HG03521 (cell line): ENCODE results near the gene XCR1.

Experiments
- ATAC-seq: cut with Tn5 transposase; IDR thresholded peaks from one replicate; pipeline ENCODE4 v1.9.1; 2021; ENCODE audit warnings: mild to moderate bottlenecking, moderate library complexity; ENCODE audit not compliant: unreplicated experiment

The XCR1 gene

DNA sequence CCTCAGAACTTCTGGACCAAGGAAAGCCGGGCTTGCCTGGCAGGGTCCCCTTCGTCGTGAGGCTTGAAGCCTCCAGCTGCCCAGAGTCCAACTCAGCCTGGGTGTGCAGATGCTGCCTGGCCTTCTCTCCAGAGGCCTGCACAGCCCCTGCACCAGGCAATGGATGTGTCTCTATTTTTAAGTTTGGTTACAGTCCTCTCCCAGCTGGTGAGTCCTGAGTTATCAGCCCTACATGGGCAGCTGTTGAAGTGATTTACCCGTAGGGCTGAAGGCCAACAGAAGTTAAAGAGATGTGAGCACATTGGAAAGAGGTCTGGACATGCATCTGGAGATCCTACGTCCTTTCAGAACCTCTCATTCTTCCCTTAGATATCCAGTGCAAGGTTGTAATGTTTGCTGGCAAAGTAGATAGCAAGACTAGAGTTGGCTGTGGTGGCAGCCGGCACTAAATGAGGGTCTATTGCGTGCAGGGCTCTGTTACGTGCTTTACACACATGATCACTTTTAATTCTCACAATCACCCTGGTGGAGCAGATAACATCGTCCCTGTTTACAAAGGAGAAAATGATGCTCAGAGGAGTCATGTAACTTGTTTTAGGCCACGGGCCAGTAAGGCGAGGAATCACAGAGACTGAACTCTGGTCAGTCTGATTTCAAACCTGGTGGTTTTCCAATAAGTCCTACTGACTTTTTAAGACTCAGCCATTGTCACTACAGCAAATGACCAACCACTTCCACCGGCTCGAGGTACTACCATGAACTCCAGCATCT is 41.6 kb downstream of the XCR1 start:
- ATAC-seq = no peak

GRCh38 chr3:45984331-45985312 is 42.7 kb downstream of the XCR1 start:
- ATAC-seq = no peak

GRCh38 chr3:45983770-45984169 is 43.5 kb downstream of the XCR1 start:
- no peak for ATAC-seq

GRCh38 chr3:45981346-45982074 is 45.8 kb downstream of the XCR1 start:
- ATAC-seq = no peak

DNA sequence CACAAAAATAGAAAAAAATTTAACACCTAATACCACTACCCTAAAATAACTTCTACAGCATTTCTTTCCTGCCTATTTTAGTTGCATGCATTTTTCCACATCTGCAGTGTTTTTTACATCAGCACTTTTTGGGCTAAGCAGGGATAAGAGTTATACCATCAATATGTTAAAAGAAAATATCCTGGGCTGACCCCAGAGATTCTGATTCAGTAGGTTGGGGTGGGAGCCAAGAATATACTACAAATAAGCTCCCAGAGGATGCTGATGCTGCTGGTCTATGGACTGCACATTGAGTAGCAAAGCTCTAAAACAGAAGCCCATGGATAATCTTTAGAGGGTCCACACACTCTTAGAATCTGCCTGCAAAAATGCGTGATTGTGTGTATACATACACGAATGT is 46.5 kb downstream of the XCR1 start:
- ATAC-seq = no peak

- no peak for ATAC-seq
Observed at GRCh38 chr3:45980229-45980813, 47.0 kb downstream of the XCR1 start.

- ATAC-seq = no peak
Observed at GRCh38 chr3:45979378-45979777, 47.9 kb downstream of the XCR1 start.

GRCh38 chr3:45978006-45978761 is 49.1 kb downstream of the XCR1 start:
- ATAC-seq = no peak

GRCh38 chr3:45976191-45977091 is 50.8 kb downstream of the XCR1 start:
- ATAC-seq = no peak

GRCh38 chr3:45975686-45976085 is 51.6 kb downstream of the XCR1 start:
- ATAC-seq = no peak

DNA sequence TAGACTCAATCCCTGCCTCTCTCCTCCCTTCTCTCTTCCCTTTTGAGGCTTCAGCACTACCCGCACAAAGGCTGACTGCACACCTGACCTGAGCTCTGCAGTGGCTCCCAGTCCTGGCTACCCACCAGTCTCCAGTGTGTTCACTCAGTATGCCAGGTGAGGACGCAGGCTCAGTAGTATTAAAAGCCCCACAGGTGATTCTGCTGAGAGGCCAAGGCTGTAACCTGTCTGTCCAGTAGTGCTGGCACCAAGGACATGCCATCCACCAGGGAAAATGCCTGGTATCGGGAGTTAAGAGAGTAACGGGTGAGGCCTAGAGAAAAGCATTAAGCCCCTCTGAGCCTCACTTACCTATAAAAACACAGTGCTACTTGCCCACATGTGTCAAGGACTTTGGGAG is 52.6 kb downstream of the XCR1 start:
- ATAC-seq = no peak

DNA sequence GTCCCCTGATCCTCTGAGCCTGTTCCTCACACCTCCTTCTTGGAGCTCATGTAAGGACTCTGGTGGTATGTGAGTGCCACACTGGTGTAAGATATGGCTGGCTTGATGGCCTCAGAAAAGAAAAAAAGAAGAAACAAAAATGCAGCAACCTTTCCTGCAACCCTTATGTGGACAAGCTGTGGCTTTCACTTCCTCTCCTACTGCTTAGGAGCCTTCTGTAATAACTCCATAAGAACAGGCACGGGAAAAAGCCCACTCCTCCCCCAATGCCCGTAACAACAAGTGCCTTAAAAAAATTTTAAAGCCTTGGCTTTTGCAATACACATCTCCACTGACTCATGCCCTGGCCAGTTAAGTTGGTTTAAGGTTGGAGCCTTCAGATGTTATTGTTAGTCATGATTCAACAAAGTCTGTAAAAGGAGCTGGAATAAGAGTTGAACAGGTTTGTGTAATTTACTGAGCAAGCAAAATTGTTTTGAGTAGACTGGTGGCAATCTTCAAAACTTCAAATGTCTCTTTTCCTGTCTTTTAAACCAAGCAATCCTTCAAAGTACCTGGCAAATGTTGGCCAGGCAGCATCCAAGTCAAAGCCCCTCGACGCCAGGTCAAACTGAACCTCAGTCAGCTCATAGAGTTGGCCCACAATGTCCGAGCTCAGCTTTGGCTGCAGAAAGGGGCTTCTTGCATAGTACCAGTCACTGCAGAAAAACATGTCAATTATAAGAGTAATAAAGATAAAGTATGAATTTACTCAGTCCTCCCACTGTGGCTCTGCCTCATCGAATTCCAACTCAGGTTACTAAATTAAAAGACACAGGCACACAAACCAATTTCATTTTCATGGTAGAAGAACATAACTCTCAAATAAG is 54.5 kb downstream of the XCR1 start:
- no peak for ATAC-seq

DNA sequence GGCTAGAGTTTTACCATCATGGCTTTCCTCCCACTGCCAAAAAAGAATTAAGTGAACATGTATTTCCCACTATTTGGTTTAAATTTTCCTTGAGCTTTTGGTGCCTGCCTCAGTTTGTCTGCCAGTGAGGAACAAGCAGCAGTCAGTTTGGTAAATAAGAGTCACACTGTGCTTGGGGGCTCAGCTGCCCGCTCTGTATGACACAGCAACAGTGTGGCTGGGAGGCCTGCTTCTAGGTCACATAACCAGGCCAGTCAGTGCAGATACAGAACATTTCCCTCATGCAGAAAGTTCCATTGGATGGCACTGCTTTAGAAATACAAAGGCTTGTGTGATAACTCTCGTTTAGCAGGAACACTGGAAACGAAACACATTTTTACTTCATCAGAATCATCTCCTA is 57.3 kb downstream of the XCR1 start:
- ATAC-seq = no peak

- ATAC-seq = no peak
Observed at GRCh38 chr3:45969116-45969515, 58.2 kb downstream of the XCR1 start.

DNA sequence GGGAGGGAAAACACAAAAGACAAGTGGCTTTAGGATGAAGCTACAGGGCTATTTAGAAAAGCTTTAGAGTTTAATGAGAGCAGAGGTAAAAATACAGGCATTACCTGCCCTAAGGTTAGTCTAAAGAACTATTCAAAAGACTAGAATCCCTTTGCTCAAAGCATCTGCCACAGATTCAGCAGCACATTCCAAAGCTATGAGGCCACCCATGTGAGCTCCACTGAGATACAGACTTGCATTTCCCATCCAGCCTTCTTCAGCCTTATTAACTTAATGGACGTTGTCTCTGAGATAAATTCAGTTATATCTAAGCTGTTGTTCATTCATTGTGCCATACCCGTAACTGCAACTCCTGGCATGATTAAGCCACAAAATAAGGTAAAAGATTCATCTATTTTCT is 58.6 kb downstream of the XCR1 start:
- ATAC-seq = no peak

DNA sequence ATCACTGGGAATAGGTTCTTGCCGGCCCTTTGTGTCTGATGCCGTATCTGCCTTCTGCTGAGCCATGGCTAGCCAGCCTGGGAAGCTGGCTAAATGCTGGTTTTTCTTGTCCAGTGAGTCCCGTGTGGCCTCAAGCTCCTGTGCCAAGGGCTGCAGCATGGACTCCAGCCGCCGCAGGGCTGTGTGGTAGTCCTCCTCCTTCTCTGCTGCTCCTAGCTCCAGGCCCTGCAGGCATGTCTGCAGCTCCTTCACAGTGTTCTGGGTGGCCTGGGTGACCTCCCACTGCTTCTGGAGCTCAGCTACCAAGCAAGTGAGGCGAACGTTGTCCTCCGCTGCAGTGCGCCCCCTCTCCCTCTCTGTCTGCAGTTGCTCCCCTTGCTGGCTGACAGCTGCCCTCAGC is 59.1 kb downstream of the XCR1 start:
- ATAC-seq = no peak

DNA sequence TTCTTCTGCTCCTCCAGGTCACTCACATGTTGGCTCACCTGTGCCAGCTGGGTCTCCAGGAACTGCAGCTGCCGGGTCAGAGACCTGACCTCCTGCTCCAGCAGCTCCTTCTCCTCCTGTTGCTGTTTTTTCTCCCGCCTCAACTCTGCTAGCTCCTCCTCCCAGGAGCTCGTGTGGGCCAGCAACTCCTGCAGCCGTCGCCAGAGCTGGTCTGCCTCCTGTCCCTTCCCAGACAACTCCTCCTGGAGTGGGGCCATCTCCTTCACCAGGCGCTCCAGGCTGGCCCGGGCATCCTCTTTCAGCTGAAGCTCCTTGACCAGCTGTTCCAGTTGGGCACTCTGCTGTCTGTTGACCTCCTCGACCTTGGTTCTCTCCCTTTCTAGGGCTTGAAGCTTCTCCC is 59.6 kb downstream of the XCR1 start:
- ATAC-seq = no peak
